HG03521 (cell line): ENCODE measurements around the gene NT5C1B.
A peak's percentile ranks its signal among the peaks of the same experiment; 100 is the strongest.

ENCODE experiments used
- ATAC-seq: cut with Tn5 transposase; IDR thresholded peaks from one replicate; pipeline ENCODE4 v1.9.1; 2021; ENCODE audit warnings: mild to moderate bottlenecking, moderate library complexity; ENCODE audit not compliant: unreplicated experiment

Gene NT5C1B

GRCh38 chr2:18552351-18553077 is 36.9 kb downstream of the NT5C1B start:
- ATAC-seq = no peak

GRCh38 chr2:18551623-18552022 is 37.7 kb downstream of the NT5C1B start:
- ATAC-seq = no peak

- no peak for ATAC-seq
Measured at GRCh38 chr2:18551169-18551568, 38.2 kb downstream of the NT5C1B start.

DNA sequence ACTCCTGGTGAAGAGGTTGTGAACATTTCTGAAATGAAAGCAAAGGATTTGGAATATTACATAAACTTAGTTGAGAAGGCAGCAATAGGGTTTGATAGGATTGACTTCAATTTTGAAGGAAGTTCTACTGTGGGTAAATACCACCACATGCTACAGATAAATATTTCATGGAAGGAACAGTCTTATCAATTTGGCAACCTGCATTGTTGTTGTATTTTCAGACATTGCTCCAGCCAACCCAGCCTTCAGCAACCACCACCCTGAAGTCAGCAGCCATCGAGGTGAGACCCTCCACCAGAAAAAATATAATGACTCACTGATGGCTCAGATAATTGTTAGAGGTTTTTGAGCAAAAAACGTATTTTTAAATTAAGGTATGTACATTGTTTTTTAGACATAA is 38.9 kb downstream of the NT5C1B start:
- ATAC-seq = no peak

GRCh38 chr2:18549083-18549482 is 40.3 kb downstream of the NT5C1B start:
- ATAC-seq = no peak

GRCh38 chr2:18548621-18549020 is 40.7 kb downstream of the NT5C1B start:
- no peak for ATAC-seq

GRCh38 chr2:18546567-18546966 is 42.8 kb downstream of the NT5C1B start:
- ATAC-seq = no peak

GRCh38 chr2:18545384-18545783 is 44.0 kb downstream of the NT5C1B start:
- ATAC-seq = no peak

- ATAC-seq = no peak
Measured at GRCh38 chr2:18544171-18544570, 45.2 kb downstream of the NT5C1B start.

DNA sequence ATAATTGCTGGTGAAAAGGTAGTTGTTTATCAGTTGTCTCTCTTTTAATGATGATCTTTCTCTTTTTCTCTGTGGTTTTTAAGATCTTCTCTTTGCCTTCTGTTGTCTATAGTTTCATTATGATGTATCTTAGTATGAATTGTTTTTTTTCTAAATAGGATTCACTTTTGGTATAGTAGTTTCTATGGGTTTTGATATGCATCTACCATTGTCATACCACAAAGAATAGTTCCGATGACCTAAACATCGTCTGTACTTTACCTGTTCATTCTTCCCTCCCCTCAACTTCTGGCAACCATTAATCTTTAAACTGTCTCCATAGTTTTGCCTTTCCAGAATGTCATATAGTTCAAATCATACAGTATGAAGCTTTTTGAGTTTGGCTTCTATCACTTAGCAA is 48.5 kb downstream of the NT5C1B start:
- ATAC-seq = peak; percentile 68

GRCh38 chr2:18536697-18537096 is 52.7 kb downstream of the NT5C1B start:
- ATAC-seq = no peak

DNA sequence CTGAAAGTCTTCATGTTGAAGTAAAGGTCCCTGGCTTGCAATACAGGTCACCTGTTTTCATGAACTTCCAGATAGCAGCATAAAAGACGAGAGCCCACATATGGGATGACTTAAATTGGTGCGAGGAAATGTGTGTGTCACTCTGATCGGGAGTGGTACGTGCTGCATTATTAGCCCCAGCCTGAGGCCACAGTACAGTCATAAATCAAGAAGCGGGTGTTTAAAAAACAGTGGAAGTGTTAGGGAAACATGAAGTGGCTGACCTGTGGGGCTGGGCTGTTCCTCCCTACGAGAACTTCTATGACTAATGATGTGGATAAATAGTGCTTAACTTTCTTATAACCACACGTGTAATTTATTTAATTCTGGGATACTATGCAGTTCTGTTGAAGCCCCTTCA is 53.3 kb downstream of the NT5C1B start:
- ATAC-seq = no peak

DNA sequence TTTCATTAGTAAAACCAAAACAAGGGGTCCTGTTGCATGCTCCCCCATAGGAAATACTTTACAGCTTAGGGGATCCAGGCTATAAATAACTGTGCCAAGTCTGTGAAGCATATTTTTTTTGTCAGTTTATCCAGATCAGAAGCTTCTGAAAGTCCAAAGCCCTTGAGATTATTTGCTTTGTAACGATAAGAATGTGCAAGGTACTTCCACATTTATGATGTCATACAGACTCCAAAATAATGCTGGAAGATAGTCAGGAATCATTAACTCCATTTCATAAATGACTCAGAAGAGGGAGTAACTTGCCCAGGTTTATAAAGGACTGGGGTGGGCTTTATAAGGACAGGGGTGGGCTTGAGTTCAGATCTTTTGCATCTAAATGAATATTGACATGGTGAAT is 58.2 kb downstream of the NT5C1B start:
- no peak for ATAC-seq

DNA sequence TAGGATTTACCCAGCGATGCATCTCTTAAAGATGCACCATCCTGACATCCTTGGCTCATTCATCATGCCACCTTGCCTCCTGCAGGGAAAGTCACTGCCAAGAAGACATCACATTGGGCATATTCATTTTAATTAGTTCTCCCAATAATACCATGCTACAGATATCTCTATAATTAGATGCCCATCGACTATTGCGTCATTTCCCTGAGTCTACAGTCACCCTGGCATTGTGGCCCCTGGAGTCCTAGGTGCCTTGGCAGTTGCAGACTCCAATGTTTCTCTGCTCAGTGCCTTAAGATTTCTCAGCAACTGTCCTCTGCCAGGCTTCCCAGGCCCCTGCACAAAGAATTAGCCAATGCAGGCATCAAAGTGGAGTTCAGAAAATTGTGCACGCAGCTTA is 61.5 kb downstream of the NT5C1B start:
- no peak for ATAC-seq

DNA sequence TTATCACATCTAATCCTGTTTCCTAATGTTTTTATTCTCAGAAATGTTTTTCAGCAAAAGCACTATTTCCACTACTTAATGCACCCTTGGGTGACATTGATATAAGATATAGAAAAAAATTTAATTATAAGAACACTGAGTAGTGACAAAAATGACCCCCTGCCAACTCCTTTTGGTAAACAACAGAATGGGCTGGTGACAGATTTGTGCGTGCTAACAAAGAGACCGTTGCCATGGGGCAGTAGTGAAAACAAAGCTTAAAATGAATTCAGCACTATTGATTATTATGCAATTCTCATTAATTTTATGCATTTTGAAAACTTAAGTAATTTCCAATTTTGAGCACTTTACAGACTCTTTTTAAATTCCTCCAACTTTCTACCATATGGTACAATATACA is 62.0 kb downstream of the NT5C1B start:
- no peak for ATAC-seq

GRCh38 chr2:18526429-18526828 is 62.9 kb downstream of the NT5C1B start:
- ATAC-seq = no peak

GRCh38 chr2:18525852-18526251 is 63.5 kb downstream of the NT5C1B start:
- no peak for ATAC-seq

GRCh38 chr2:18525236-18525635 is 64.1 kb downstream of the NT5C1B start:
- no peak for ATAC-seq

DNA sequence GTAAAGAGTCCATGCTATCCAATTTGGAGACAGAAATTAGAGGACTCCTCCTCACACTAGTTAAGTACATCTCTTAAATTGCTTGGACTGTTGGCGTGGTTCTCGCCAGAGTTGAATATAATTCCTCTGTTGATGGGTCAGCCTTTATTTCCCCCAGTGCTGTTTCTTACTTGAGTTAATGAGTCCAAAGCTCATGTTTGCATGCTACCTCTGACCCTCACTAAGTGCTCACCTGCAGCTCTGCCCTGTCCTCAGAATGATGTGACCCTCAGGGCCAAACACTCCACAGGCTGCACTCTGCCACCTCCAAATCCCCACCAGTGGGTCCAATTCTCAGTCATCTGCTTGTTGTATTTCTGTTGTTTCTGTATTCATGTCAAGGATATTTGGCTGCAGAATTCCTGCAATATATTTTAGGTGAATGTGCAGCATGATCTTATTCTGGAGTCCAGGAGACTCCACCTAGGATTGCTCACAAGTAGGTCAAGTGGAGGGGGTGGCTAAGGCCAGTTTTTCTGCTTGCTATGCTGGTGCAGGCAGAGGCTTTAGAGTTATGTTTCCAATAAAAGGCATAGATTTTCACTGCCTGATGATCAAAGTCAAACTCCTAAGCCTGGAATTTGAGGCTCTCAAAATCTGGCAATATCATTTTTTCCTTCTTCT is 66.8 kb downstream of the NT5C1B start:
- ATAC-seq = no peak

DNA sequence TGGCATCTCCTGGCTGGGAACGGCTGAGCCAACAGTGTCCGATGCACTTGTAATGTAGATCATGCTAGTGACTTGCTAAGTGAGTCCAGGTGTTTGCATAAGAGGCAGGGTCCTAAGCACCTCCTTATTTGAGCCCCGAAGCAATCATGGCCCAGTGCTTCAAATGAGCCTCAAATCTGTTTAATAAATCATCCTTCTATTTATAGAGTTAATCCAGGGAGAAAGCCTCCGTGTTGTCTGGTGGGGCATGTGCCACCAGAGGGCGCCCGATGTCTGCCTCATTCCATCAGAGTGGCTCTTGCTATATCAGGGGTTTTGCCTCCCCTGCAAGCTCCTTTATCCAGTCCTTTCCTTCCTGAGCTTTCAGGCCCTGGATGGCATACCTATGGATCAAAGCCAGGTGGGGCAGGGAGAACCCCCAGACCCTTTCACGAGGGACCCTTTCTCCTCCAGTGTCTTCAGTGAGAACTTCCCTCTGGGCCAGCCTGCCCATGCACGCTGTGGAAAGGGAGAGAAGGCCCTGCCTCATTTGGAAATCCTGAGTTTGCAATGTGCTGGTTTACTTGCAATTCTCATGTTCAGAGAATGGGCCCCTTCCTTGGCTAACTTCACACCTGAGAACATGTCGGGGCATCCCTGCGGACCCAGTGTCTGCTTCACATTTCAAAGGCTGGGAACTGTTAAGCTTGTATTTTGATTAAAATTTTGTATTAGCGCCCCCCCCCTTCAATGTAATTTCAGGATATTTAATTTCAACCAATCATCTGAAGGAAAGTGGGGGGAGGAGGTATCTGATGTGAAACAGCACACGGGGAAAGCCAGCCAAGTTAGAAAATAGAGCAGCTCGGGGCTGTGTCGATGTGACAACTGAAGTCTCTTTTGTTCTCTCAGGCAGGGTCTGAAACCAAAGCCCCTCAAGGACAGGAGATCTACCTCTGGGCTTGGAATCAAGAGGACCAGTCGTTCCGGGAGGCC is 68.6 kb downstream of the NT5C1B start:
- no peak for ATAC-seq

DNA sequence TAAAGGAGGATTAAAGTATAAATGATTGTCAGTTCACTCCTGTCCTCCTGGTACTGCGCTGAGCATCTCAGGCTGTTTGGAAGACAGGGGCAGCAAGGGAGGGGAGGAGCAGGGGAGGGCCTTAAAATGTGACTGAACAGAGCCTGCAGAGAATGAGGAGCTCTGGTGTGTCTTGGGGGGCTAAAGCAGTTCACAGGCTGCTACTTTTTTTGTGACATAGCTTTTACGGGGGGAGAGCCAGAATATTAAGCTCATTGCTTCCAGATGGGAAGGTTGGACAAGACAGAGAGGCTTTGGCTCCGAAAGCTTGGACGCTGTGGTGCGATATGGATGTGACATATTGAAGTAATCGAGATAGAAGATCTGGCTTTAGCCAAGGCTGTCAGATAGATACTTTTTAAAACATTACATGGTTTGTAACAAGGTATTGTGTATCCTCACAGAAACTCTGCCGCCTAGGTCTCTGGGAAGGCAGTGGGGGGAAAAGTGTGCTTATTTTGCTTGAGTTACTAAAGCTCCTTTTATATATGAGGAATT is 69.4 kb downstream of the NT5C1B start:
- no peak for ATAC-seq
